CD4-positive, alpha-beta T cell treated with Interleukin-4 for 4 hours (primary cell): ENCODE results near the gene CD99.

ENCODE experiments used
- DNase-seq: peaks from one replicate; pipeline ENCODE4 v3.0.0-alpha.2; 2020

The CD99 gene

GRCh38 chrX:2676794-2677675, 14.1 kb upstream of the CD99 start:
- DNase-seq = no peak

DNA sequence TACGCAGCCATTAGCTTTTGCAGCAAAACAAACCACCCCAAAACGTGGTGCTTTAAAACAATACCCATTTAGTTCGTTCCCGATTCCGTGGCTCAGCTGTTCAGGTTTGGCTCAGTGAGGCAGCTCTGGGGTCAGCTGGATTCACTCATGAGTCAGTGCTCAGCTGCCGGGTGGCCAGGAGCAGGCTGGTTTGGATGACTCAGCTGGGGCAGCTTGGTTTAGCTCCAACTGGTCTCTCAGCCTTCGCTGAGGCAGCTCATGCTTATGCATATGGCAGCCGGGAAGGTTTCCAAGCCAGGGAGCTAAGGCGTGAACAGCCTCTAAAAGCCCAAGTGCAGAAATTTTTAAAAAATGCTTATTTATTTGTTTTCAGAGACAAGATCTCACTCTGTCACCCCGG, 13.3 kb upstream of the CD99 start:
- DNase-seq = no peak

GRCh38 chrX:2678583-2678982, 12.5 kb upstream of the CD99 start:
- DNase-seq = no peak

DNA sequence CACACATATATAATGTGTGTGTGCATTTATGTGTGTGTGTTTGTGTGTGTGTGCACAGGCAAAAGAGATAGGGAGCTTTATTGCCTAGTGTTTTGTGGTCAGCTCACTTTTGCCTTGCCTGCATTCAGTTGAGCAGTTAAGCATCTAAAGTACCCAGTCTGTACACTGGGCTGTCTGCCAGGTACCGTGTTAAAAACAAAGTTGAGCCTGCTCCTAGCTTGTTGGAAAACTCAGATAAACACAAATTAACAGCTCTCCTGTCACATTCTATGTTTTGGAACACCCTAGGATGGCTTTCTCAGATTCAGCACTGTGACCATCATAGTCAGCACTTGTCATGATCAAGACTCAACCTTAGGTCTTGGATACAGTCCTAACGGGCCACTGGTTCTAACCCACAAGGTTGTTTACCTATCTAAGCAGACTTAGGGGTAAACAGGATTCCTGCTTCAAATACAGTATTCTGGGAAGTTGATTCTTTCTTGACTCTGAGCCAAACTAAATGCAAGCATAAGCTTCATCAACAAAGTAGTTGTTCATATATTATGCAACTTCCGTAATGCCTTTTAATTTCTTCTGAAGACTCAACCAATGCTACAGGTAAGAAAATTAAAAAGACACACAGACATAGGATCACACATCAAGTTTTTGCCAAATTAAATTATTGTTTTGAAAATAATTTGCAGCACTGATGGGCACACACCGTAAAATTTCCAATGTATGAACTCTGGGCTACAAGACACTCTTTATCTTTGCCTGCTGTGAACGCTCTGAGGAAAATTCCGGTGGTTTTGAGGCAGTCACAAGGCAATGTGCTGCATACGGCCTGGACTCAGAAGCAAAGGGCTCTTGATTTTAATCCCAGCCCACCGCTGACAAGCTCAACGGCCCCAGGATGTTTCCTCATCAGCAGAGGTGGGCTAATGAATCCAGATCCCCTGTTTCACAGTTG, 11.3 kb upstream of the CD99 start:
- no peak for DNase-seq

- DNase-seq = no peak
Measured at GRCh38 chrX:2680486-2681348, 10.4 kb upstream of the CD99 start.

GRCh38 chrX:2682565-2683177, 8.4 kb upstream of the CD99 start:
- DNase-seq = no peak

DNA sequence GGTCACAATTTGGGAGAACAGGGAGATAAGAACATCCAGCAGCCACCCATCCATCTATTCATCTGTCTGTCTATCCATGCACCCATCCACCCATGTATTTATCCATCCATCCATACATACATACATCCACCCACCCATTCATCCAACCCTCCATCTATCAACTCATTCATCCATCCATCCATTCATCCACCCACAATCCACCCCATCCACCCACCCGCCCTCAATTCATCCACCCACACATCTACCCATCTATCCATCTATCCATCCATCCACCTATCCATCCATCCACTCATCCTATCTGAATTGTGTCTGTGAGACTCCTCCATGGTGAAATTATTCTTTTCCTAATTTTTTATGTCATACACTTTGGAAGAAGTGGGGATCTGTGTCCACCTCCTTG, 6.8 kb upstream of the CD99 start:
- DNase-seq = no peak

DNA sequence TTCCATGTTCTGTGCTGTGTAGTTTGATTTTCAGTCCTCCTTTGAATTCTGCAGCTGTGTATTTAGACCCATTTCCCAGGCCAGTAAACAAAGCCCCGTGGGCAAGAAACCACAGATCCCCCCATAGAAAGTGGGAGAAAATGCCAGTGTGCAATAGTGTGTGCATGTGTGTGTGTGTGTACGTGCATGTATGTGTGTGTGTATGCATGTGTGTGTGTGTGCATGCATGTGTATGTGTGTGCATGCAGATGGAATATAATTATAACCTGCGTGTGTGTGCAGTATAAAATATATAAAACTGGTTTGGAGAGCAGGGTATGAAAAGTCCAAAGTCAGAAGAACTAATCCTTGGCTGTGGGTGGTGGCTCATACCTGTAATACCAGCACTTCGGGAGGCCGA, 5.2 kb upstream of the CD99 start:
- no peak for DNase-seq

DNA sequence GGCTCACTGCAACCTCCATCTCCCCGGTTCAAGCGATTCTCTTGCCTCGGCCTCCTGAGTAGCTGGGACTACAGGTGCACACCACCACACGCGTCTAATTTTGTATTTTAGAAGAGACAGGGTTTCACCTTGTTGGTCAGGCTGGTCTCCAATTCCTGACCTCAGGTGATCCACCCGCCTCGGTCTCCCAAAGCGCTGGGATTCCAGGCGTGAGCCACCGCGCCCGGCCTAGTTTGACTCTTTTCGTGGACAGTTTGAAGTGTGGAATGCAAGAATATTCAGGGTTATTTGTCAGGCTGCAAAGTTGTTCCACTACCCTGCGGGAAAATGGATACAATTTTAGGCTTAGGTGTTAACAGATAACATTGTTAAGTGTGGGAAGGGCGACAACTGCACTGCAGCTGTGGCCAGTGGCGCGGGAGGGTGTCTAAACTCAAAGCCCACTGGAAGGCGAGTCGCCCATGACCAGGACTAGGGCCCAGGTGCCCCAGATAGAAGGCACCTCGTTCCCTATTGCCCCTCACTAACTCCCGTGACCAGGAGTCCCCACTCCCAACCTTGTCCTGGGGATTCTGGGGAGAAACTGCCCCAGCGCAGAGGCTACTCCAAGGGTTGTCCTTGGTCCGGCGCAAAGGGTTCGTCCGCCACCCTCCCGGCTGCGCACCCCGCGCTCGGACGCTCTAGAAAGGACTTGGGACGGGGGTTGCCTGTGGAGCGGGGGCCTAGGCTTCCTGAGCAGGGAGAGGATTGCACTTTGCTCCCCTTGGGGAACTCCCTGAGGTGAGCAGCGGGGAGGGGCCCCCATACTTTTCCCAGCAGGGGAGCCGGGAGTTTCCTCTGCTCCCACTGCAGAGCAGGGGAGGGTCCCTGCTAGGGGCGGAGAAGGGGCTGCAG, 1.1 kb upstream of the CD99 start:
- DNase-seq = no peak

- DNase-seq = no peak
Measured at GRCh38 chrX:2691543-2692220, 587 bp downstream of the CD99 start.

GRCh38 chrX:2692221-2693112, 1.4 kb downstream of the CD99 start:
- no peak for DNase-seq

DNA sequence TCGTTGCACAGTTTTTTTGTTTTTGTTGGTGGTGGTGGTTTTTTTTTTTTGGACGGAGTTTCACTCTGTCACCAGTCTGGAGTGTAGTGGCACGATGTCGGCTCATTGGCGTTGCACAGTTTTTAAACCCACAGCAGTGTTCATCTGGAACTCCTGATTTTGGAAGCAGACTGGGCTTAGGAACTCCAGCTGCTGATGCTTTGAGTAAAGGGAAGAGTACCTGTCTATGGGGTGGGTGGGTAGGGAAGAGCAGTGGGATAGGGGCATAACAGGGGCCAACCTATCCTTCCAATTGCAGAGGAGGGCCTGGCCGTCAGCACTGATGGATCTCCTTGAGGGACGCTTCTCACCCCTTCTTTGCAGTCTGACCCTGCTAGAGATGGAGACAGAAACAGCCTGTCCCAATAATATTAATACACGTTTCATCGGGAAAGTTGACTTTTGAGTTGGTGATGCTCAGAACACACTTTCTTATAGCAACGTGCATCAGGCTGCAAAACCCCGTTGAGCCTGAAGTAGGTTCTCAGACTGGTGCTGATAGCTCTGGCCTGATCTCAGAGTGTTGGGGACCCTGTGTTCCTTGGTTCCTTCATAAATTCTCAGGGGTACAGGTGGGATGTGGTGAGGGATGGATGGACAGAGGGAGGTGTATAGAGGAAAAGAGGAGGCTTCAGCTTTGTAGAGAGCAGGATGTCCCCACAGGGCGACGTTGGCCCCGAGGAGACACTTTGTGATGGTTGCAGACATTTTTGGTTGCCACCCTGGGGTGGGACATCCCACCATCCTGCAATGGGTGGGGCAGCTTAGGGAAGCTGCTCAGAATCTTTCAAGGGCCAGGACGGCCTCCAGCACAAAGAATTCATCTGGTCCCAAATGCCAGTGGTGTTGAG, 2.3 kb downstream of the CD99 start:
- DNase-seq = no peak

- no peak for DNase-seq
Measured at GRCh38 chrX:2694914-2695267, 3.8 kb downstream of the CD99 start.

- peak; percentile 88 for DNase-seq
Measured at GRCh38 chrX:2696698-2697215, 5.7 kb downstream of the CD99 start.

- DNase-seq = peak; percentile 49
Measured at GRCh38 chrX:2697306-2697705, 6.2 kb downstream of the CD99 start.

DNA sequence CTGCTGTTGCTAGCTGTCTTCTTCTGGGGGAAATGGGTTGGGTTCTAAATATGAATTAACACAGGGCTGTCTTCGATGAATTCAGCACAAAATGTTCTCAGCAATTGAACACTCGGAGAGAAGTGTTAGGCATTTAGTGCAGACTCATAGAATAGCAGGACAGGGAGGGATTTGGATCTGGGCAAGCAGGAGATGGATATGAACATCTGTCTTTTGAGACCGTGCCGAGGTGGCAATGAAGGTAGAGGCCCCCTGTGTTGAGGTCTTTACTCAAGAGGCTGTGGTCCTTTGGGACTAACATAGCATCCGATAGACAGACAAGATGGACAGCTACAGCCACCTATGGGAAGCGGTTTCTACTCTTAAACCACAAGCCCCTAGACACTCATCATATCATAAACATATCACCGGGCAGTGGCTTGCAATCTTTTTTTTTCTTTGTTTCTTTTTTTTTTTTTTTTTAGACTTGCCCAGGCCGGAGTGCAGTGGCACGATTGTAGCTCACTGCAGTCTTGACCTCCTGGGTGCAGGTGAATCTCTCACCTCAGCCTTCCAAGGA, 6.7 kb downstream of the CD99 start:
- DNase-seq = peak; percentile 51

DNA sequence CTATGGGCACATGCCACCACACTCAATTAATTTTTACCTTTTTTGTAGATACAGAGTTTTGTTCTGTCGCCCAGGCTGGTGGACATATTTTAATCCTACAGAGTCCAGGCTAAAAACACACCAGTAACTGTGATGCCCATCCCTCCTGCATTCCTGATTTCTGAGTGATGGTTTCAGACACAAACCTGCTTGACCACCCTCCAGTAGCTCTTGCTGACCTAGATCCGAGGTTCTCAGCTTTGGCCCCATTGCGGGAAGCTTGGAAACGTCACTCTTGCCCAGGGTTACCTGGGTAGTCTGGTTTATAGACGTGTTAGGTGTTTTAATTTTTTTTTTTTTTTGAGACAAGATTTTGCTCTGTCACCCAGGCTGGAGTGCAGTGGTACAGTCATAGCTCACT, 7.5 kb downstream of the CD99 start:
- DNase-seq = no peak

DNA sequence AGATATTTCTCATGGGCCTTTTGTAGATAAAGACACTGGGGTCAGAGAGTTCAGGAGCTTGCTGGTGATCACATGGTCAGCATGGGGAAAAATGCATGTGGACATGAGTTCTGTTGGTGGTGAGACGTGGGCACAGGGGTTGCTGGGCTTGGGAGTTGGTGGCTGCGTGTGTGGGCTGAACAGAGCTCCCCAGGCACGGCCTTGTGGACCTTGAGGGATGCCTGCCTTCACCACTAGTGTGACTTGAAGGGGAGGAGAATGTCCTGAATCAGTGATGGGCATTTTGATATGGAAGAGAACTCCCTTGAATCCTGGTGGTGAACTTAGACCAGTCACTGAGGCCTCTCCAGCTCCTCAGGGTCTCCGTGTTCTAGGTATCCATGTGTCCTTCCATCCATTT, 8.9 kb downstream of the CD99 start:
- DNase-seq = no peak
